Ammon's horn (tissue), 1 donor: ENCODE results near the gene ATG4A.

ENCODE experiments used
- DNase-seq: peaks from one replicate; pipeline ENCODE4 v3.0.0-alpha.2; 2016; ENCODE audit warnings: low spot score

Gene ATG4A, protein sequence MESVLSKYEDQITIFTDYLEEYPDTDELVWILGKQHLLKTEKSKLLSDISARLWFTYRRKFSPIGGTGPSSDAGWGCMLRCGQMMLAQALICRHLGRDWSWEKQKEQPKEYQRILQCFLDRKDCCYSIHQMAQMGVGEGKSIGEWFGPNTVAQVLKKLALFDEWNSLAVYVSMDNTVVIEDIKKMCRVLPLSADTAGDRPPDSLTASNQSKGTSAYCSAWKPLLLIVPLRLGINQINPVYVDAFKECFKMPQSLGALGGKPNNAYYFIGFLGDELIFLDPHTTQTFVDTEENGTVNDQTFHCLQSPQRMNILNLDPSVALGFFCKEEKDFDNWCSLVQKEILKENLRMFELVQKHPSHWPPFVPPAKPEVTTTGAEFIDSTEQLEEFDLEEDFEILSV

DNA sequence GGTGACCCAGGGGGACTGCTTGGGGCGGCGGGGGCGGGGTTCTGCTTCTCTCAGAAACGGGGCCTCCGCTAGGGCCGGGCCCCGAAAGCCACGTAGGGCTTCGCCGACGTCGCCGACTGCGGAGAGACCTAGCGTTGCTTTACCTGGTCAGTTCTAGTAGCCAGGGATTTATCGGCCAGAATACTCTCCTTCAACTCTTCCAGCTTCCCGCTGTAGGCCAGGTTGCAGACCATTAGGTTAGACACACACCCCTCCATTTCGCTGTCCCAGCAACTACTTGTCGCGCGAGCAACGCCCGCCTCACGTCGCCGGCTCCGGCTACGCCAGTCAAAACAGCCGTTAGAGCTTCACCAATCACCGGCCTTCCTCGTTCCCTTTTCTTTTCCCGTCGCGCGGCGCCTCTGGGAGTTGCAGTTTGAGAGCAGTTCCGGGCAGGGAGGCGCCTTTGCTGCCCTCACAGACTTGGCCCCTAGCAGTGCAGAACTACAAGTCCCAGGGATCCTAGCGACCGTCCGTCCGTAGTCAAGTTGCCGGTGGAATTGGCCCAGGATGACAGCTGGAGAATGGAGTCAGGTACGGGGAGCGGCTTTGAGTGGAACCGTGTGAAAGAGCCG is at the start of gene ATG4A, which contains the start of gene PSMD10:
ATG4A (plus strand) TSS at position 515 of the 614 bp plus-strand sequence; CDS start at position 564, 49 bp downstream.
PSMD10 (minus strand) TSS at position 279 of the 614 bp plus-strand sequence; CDS start at position 257, 22 bp downstream.
- DNase-seq, result peak; percentile 97

DNA sequence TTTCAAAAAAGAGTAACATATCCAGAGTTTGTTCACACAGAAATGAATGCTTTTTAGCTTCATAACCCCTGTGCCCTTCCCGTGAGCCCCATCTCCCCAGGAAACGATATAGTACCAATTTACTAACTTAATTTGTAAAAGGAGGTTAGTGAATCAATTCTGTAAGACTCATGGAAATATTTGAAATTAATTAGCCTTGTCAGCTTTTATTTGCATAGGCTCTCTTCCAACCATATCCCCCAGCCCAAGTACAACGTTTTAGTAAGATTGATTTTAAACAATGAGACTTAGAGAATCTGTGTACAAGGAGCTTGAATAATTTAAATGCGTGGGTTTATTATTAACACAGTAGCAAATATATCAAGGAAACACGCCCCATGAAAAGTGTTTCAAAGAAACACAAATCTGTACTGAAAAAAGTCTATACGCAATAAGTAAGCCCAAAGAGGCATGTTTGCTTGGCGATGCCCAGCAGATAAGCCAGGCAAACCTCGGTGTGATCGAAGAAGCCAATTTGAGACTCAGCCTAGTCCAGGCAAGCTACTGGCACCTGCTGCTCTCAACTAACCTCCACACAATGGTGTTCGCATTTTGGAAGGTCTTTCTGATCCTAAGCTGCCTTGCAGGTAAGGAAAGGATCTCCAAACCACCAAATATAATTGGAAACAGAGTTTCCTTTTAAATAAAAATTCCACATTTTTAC is 46.9 kb upstream of the ATG4A start, which contains the start of gene VSIG1:
VSIG1 (plus strand) TSS at position 512 of the 703 bp plus-strand sequence; CDS start at position 578, 66 bp downstream.
- DNase-seq, result no peak

DNA sequence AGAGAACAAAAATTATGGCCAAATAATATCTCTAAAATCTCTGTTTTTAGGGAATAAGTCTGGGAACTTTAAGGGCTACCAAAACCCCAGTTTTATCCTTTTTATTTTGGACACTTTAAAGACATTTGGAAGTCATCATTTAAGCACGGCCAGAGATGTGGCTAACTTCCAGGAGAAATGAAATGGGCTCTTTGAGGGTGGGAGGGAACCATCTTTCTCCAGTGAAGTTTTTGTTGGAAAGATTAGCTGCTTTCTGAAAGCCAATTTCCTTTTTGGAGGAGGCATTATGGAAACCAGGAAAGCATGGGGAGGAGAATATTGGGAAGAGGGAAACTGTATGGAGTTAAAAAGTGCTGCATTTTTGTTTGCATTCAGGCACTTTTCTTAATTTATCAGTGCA is 41.9 kb upstream of the ATG4A start:
- DNase-seq, result no peak

DNA sequence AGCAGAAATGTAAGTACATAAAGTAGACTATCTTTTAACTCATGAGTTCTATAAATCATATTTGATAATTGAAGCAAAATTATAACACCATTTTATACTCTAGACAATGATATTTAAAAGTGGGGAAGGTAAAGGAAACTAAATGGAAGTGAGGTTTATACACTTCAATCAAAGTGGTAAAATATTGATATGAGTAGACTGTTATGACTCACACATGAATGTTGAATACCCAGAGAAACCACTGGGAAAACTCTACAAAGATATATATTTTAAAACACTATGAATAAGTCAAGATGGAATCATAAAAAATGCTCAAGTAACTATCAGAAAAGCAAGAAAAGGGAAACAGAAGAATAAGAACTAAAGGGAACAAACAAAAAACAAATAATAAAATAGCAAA is 38.4 kb upstream of the ATG4A start:
- DNase-seq, result no peak

DNA sequence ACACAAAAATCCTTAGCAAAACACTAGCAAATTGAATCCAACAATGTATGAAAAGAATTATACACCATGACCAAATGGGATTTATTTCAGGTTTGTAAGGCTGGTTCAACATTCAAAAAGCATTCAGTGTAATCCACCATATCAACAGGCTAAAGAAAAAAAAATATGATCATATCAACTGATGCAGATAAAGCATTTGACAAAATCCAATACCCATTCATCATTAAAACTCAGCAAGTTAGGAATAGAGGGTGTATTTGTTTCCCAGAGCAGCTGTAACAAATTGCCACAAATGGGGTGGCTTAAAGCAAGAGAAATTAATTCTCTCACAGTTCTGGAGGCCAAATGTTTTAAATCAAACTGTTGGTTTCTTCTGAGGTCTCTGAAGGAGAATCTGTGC is 36.0 kb upstream of the ATG4A start:
- DNase-seq, result no peak

DNA sequence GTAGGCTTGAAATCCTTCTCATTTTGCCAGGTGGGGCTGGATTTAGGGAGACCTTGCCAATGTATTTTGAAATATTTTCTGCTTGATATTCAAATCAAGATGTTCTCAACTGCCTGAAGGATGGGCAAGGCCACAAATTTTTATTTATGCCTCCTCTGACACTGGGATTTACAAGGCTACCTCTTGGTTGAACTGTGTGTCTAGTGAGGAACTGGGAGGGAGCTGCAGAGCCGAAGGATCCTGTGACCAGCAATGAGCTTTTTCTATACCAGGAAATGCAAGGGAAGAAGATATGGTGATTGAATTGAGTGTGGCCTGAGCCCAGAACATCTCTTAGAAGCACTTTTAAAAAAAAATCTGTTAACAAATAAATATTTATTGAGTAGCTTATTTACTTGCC is 31.8 kb upstream of the ATG4A start:
- DNase-seq, result no peak

DNA sequence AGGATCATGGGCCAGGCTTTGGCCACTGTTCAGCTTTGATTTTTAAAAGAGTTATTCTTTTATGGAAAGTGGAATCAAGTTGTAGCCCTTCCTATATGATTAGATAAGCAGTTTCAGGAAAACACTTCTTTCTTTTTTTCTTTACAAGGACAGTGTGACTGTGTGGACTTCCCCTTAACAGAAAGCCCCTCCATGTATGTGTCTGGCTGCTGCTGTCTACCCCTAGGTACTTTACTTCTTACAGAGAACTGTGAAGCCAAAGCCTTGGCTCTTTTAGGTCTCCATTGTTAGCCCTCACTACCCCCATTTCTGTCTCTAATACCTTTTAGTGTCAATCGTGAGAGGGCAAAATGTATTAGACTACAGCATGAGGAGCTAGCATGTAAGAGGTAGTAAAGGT is 27.6 kb upstream of the ATG4A start:
- no peak for DNase-seq

DNA sequence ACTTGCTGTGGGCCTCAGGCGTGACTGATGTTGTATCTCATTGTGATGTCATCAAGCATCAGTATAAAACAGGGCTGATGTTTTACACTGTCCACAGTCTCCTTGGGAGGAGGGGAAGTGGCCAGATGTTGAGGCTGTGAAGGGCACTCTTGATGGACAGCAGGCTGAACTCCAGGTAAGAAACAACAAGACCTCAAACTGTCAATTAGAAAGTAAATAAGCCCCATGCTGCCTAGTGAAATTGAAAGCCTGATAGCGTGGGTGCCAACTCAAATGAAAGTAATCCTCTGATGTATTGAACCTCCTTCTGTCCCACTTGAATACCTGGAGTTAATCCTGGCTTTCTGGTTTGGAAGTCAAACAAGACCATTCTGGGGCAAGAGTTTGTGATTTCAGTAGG is 27.0 kb upstream of the ATG4A start:
- no peak for DNase-seq

DNA sequence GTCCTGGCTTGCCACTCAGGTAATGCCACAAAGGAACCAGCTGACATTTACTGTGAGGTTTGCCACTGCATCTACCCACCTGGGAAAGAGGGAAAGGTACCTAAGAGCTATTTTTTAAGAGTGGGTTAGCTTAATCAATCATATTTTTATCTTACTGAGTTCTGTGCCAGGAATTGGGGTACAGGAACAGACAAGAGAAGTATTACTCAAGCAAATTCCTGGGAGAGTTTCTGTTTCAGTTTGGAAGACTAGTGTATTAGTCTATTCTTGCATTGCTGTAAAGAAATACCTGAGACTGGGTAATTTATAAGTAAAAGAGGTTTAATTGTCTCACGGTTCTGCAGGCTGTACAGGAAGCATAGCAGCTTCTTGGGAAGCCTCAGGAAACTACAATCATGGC is 23.5 kb upstream of the ATG4A start:
- DNase-seq, result no peak

DNA sequence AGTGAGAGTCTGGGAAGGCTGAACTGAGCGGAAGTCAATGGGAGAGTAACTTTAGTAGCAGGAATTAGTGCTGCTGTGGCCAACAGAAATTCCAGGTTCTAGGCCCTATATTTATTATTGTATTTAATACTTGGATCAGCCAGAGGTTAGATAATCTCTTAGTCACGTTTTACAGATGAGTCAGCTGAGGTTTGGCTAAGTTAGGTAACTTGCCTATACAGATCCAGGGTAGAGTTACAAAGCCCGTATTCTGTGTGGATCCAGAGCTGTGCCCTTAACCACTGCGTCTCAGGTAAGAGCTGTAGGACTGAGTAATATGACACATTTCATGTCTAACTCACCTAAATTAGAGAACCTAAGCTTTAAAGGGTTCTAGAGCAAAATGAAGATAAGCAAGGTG is 20.7 kb upstream of the ATG4A start:
- no peak for DNase-seq

DNA sequence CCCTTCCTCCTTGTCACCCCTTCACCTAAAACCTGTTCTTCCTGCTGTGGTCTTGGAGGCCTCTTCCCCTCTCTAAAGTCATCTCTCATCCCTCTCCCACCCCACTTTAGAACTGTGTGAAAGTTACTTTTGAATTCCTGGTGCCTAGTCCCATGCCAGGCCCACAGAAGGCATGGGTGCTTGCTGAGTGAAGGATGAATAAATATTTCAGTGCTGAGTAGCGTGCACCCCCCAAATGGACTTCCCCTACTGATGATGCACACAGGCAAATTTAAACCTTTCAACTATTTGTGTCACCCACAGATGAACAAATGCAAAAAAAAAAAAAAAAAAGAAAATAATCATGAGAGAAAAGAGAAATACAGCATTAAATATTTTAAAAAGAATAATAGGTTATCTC is 20.0 kb upstream of the ATG4A start:
- DNase-seq, result no peak

DNA sequence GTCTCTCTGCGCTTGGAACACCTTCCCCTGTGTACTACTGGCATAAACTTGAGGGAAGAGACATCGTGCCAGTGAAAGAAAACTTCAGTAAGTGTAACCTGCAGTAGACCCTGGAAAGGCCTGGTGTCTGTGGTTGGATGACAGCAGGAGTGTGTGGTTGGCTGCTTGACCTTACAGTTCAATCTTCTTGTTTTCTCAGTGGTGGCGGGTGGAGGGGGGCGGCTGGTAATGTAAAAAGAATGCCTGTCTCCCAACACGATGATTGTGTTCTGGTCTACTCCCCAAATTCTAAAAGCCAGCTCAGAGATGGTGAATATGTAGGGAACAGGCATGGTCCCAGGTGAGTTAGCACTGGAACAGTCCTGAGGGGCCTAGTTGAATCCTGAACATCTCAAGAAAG is 18.8 kb upstream of the ATG4A start:
- no peak for DNase-seq

DNA sequence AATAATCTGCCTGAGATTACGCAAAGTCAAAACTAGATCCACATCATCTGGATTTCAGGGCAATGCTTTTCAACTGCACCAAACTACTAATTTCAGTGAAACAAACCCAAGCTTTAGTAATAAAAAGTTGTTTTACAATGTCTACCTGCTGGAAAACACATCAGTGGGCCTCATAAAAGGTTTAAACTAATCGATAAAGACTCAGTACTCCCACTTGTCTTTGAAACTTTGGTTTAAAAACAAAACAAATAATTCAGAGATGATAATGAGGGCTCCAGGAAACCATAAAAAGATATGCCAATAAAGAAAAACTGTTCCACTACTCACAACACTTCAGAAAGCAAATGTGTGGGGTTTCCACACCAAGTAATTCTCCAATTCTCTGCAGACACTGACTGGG is 10.5 kb upstream of the ATG4A start:
- DNase-seq, result no peak

DNA sequence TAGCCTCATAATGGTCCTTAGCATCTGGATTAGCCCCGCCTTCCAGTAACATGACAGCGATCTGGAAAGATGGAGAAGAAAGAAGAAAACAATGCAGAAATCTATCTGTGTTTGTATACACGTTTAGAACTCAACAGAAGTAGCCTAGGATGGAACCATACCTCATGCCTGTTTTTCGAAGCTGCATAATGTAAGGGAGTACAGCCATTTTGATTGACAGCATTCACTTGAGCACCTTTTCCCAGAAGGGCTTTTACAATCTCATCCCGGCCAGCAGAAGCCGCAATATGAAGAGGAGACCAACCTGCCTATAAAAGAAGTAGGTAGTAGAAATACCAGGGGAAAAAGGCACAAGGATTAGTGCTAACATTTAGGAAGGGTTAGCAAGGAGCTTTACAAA is 3.8 kb upstream of the ATG4A start:
- no peak for DNase-seq

DNA sequence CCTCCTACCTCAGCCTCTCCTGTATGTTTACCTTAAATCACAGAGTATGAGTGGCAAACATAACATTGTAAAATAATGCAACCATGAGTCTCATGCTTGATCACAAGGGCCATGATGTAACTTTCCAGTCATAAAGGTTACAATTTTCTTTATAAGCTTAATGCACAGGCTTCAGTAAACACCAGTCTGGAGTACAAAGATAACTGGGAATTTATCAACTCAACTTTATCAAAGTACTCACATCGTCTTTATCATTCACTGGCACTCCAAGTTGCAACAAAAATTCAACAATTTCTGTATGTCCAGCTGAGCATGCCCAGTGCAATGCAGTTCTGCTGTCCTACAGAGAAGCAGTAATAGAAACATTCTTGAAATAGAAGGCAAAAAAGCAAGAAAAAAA is 3.1 kb upstream of the ATG4A start:
- no peak for DNase-seq

DNA sequence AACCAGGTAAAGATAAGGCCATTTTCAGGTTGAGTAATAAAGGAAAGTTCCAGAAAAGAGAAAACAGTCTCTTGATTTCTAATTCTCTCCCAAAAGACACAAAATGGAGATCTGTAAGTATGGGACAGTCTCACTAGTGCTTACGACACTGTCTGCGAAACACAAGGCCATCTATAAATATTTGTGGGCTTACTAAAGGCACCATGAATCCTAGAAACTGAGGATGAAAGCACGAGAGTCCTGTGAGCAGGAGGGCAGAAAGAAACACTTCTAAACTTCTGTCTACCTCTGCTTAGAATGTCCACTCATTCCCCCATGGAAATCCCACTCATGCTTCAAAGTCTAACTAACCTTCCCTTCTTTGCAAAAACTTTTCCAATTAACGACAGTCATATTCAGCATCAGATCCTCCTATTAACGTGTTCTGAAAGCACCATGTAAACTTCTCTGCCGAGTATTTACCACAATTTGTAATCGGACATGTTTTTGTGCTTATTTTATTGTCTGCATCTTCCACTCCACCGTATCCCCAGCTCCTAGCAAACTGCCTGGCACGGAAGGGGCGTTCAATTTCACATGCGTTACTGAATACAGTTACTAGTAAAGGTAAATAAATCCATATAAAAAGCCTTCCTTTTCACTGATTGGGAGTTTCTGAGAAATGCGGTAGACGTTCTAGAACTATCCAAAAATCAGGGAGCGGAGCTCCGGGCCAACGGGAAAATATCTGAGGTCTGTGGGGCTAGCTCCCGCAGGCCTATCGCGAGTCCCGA is 901 bp upstream of the ATG4A start:
- peak; percentile 1 for DNase-seq

DNA sequence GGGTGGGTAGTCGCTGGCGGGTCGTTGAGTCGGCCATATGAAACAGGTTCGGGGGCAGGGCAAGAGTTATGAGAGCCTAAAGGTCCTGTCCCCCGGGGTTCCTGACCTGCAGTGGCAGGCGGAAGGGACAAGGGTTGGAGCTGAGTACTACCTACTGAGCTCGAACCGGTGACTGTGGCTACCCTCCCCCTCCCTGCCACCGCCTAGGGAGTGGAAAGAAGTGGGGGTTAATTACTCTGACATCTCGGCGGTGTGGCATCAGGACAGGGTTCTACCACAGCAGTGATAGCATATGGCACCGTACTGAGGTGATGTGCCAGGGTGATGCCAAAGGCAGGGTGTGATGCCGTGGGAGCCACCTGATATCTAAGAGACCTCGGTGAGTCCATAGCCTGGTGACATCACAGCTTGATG is 307 bp downstream of the ATG4A start:
- DNase-seq, result no peak

DNA sequence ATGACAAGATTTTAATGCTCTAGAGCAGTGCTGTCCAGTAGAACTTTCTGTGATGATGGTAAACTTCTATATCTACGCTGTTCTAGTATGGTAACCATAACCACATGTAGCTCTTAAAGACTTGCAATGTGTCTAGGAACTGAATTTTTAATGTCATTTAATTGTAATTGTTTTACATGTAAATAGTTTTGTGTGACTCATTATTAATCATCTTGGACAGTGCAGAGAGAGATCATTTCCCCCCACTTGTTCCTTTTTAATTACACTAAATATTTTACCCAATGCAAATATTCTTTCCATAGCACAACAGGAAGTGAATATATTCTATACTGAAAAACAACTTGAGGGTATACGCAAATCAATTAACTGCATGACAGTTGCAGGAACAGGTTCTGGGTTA is 5.8 kb downstream of the ATG4A start:
- DNase-seq, result no peak

DNA sequence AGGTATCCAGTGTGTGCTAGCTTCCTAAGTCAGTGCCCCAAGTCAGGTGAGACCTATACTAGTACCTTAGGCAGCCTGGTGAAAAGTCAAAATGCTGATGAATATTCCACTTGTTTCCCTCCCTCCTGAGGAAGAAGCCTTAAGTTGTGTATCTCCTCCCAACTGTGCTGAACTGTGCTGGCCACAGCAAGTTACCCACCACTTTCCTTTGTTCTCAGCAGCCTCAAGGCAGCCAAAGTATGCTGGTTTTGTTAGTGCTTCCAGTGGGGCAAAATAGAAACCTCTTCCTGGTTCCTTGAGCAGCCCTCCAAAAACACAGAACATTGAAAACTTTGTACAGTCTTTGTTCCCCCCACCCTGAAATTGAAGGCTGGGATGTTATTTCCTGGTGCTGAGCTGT is 13.9 kb downstream of the ATG4A start:
- DNase-seq, result no peak

DNA sequence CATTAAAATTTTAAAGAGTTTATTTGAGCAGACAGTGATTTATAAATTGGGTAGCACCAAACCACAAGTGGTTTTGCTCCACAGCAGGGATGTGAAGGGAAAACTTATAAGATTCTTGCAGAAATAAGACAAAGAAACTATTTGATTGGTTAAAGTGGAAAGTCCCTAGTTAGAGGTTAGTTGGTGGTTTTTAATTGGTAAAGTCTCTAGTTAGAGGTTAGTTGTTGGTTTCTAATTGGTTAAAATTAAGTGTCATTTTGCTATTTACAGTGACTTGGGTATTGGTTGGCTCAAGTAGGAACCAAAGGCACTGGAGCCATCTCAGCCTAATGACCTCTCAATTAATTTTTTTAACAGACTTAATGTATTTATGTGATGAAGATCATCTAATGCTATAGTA is 23.0 kb downstream of the ATG4A start:
- DNase-seq, result no peak

DNA sequence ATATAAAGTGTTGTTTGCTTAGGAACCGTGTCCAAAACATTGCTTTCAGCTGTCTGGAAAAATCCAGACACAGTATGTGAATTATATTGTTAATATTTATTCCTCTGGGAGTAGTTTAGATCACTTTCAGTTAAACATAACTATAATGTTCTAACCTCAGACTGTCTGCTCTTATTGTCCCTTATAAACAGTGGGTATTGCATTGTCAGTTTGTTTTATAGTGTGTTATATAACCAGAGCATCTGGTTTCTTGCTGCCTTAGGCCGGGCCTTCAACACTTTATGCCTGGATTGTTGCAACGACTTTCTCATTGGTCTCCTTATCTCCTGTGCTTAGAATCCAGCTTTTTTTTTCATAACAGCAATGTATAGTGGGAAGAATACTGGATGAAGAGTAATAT is 26.4 kb downstream of the ATG4A start:
- DNase-seq, result no peak

DNA sequence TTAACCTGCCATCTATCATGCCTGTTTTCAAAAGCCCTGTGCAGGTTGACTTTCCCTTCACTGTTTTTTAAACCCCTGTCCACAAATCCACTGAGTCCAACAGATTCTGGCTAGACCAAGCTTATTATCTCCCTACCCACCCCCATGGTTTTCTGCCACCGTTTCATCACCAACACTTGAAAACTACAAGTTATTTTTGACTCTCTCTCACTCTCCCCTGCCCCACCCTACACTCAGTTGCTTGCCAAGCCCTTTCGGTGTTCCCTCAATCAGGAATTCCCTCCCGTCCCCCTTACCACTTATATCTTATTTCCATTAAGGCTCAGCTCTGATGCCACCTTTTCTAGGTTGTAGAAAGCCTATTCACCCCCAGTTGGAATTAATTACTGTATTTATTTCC is 29.7 kb downstream of the ATG4A start:
- no peak for DNase-seq
